ENCODE measurements around the gene PPP1R14B.

Gene PPP1R14B

DNA sequence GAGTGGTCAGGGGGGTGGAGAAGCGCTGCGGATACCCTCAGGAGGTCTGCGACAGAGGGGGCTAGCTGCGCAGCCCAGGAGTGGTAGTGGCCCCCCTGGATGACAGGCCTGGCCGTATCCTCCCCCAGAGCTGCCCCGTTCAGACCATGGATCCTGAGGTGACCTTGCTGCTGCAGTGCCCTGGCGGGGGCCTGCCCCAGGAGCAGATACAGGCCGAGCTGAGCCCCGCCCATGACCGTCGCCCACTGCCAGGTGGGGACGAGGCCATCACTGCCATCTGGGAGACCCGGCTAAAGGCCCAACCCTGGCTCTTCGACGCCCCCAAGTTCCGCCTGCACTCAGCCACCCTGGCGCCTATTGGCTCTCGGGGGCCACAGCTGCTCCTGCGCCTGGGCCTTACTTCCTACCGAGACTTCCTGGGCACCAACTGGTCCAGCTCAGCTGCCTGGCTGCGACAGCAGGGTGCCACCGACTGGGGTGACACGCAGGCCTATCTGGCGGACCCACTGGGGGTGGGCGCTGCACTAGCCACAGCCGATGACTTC lies 20.2 kb downstream of the PPP1R14B start:
- ChIA-PET CTCF (interaction anchor here (0.9 to 1.2 kb wide), 3 partner anchors 10 to 74 kb away, joined by 3 to 5 read pairs (median 3); no protein-coding TSS in a partner anchor), POLR2A (ENCODE audit: low non-redundant PET) (interaction anchor here (0.6 to 0.9 kb wide), 2 partner anchors 10 to 19 kb away, joined by 3 read pairs; no protein-coding TSS in a partner anchor)
- H3K27ac ChIP-seq: peak overlapping the region; percentile 98
- TF ChIP-seq CTCF (conservative IDR thresholded peaks at IDR 0.05; ENCODE audit: low read depth): no peak; the same call in 1 of the 2 replicates
- no peak for DNase-seq (ENCODE audit: low spot score)

GRCh38 chr11:64225608-64226506 lies 20.9 kb downstream of the PPP1R14B start, which contains the start of the genes NUDT22 and TRPT1:
TSS of gene NUDT22 (plus strand) at chr11:64226274. CDS start at chr11:64226653, 379 bp downstream.
TSS of gene TRPT1 (minus strand) at chr11:64226186. CDS start at chr11:64225860, 326 bp downstream.
- TF ChIP-seq CTCF (conservative IDR thresholded peaks at IDR 0.05; ENCODE audit: low read depth): no peak; the same call in 1 of the 2 replicates
- DNase-seq (ENCODE audit: low spot score): peak; percentile 84
- CTCF ChIA-PET: interaction anchor here (0.6 to 1.2 kb wide), 11 partner anchors 11 to 442 kb away, joined by 3 to 5 read pairs (median 3); no protein-coding TSS in a partner anchor
- peak within 1 kb of the TSS; percentile 98 for H3K27ac ChIP-seq
- POLR2A ChIA-PET (ENCODE audit: low non-redundant PET): no interaction called here

- CTCF ChIA-PET: interaction anchor here (0.6 to 1.2 kb wide), 9 partner anchors 11 to 441 kb away, joined by 3 to 5 read pairs (median 3); no protein-coding TSS in a partner anchor
- peak overlapping the region; percentile 98 for H3K27ac ChIP-seq
- TF ChIP-seq CTCF (conservative IDR thresholded peaks at IDR 0.05; ENCODE audit: low read depth): no peak
- no peak for DNase-seq (ENCODE audit: low spot score)
- POLR2A ChIA-PET (ENCODE audit: low non-redundant PET): no interaction called here
Measured at GRCh38 chr11:64224891-64225607, 21.7 kb downstream of the PPP1R14B start.

GRCh38 chr11:64224151-64224890 lies 22.4 kb downstream of the PPP1R14B start:
- ChIA-PET POLR2A (ENCODE audit: low non-redundant PET) (interaction anchor here (0.7 to 1.2 kb wide), 2 partner anchors 10 to 21 kb away, joined by 3 read pairs; no protein-coding TSS in a partner anchor), CTCF (interaction anchor here (1.2 kb wide), 2 partner anchors 20 to 77 kb away, joined by 3 to 4 read pairs; no protein-coding TSS in a partner anchor)
- DNase-seq (ENCODE audit: low spot score): peak; percentile 71
- peak overlapping the region; percentile 98 for H3K27ac ChIP-seq
- no peak for TF ChIP-seq CTCF (conservative IDR thresholded peaks at IDR 0.05; ENCODE audit: low read depth)

DNA sequence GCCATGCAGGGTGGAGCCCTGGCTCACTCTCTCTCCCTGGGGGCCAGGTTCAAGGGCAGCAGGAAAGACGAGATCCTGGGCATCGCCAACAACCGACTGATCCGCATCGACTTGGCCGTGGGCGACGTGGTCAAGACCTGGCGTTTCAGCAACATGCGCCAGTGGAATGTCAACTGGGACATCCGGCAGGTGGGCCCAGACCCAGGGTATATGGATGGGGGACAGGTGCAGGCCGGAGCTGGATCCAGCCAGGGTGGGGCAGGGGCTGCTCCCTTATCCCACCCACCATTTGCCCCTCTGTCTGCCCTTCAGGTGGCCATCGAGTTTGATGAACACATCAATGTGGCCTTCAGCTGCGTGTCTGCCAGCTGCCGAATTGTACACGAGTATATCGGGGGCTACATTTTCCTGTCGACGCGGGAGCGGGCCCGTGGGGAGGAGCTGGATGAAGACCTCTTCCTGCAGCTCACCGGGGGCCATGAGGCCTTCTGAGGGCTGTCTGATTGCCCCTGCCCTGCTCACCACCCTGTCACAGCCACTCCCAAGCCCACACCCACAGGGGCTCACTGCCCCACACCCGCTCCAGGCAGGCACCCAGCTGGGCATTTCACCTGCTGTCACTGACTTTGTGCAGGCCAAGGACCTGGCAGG lies 23.6 kb downstream of the PPP1R14B start:
- peak overlapping the region; percentile 98 for H3K27ac ChIP-seq
- TF ChIP-seq CTCF (conservative IDR thresholded peaks at IDR 0.05; ENCODE audit: low read depth): no peak
- ChIA-PET POLR2A (ENCODE audit: low non-redundant PET) (interaction anchor here (0.6 to 1.2 kb wide), 3 partner anchors 18 to 22 kb away, joined by 3 read pairs; no protein-coding TSS in a partner anchor), CTCF (interaction anchor here (0.6 to 0.7 kb wide), 2 partner anchors 112 to 221 kb away, joined by 3 to 5 read pairs; no protein-coding TSS in a partner anchor)
- DNase-seq (ENCODE audit: low spot score): no peak

Data from RWPE1 (cell line).